ENCODE measurements around the gene GLDC. TPM values are rescaled to one million over a fixed set of nuclear protein-coding genes. Genes with fewer than 3 reads are reported as not detected.

Gene GLDC
- total RNA-seq, 2 donors from 2014 or later = 3.0 to 7.9 TPM

- DNase-seq (ENCODE audit: low spot score) (no peak), ATAC-seq (ENCODE audit: insufficient number of reproducible peaks, low FRiP score, low read depth) (no peak)
- Histone ChIP-seq H3K36me3 (no peaks in the 10 kb centered on the region), H3K27ac (no peak overlapping the region), H3K27me3 (replicated peaks; ENCODE audit: insufficient read depth) (no peaks in the 10 kb centered on the region), H3K4me3 (no peak overlapping the region), H3K4me1 (ENCODE audit: control insufficient read depth in 1 of 2, low read depth in 2 of 2) (peaks cover 0 to 12% of the 10 kb centered on the region in 2 donors), H3K9me3 (no peaks in the 10 kb centered on the region)
- no peak for TF ChIP-seq CTCF (IDR thresholded peaks at IDR 0.05)
Observed at GRCh38 chr9:6552498-6553121, 92.9 kb downstream of the GLDC start.

GRCh38 chr9:6552033-6552432 is 93.5 kb downstream of the GLDC start:
- Histone ChIP-seq H3K4me1 (ENCODE audit: control insufficient read depth in 1 of 2, low read depth in 2 of 2) (peaks cover 0 to 12% of the 10 kb centered on the region in 2 donors), H3K36me3 (no peaks in the 10 kb centered on the region), H3K4me3 (no peak overlapping the region), H3K27ac (no peak overlapping the region), H3K27me3 (replicated peaks; ENCODE audit: insufficient read depth) (no peaks in the 10 kb centered on the region), H3K9me3 (no peaks in the 10 kb centered on the region)
- ATAC-seq (ENCODE audit: insufficient number of reproducible peaks, low FRiP score, low read depth) (no peak), DNase-seq (ENCODE audit: low spot score) (no peak)
- TF ChIP-seq CTCF (IDR thresholded peaks at IDR 0.05) = no peak

- ATAC-seq (ENCODE audit: insufficient number of reproducible peaks, low FRiP score, low read depth) (no peak), DNase-seq (ENCODE audit: low spot score) (no peak)
- H3K36me3 ChIP-seq = no peaks in the 10 kb centered on the region
- no peak overlapping the region for H3K27ac ChIP-seq
- TF ChIP-seq CTCF (IDR thresholded peaks at IDR 0.05) = no peak
- peaks cover 0 to 12% of the 10 kb centered on the region in 2 donors for H3K4me1 ChIP-seq (ENCODE audit: control insufficient read depth in 1 of 2, low read depth in 2 of 2)
- no peaks in the 10 kb centered on the region for H3K27me3 ChIP-seq (replicated peaks; ENCODE audit: insufficient read depth)
- H3K4me3 ChIP-seq = no peak overlapping the region
- H3K9me3 ChIP-seq = no peaks in the 10 kb centered on the region
Observed at GRCh38 chr9:6551136-6551535, 94.4 kb downstream of the GLDC start.

GRCh38 chr9:6549106-6549800 is 96.3 kb downstream of the GLDC start:
- Histone ChIP-seq H3K9me3 (no peaks in the 10 kb centered on the region), H3K4me1 (ENCODE audit: control insufficient read depth in 1 of 2, low read depth in 2 of 2) (peaks cover 0 to 12% of the 10 kb centered on the region in 2 donors), H3K4me3 (no peak overlapping the region), H3K36me3 (no peaks in the 10 kb centered on the region), H3K27ac (no peak overlapping the region), H3K27me3 (replicated peaks; ENCODE audit: insufficient read depth) (no peaks in the 10 kb centered on the region)
- TF ChIP-seq CTCF (IDR thresholded peaks at IDR 0.05) = no peak
- ATAC-seq (ENCODE audit: insufficient number of reproducible peaks, low FRiP score, low read depth) (no peak), DNase-seq (ENCODE audit: low spot score) (no peak)

GRCh38 chr9:6545017-6545691 is 100.4 kb downstream of the GLDC start:
- no peaks in the 10 kb centered on the region for H3K27me3 ChIP-seq (replicated peaks; ENCODE audit: insufficient read depth)
- no peaks in the 10 kb centered on the region for H3K4me1 ChIP-seq (ENCODE audit: control insufficient read depth in 1 of 2, low read depth in 2 of 2)
- ATAC-seq (ENCODE audit: insufficient number of reproducible peaks, low FRiP score, low read depth) = no peak
- TF ChIP-seq CTCF (IDR thresholded peaks at IDR 0.05) = no peak
- H3K36me3 ChIP-seq = no peaks in the 10 kb centered on the region
- H3K27ac ChIP-seq = no peak overlapping the region
- H3K4me3 ChIP-seq = no peak overlapping the region
- no peaks in the 10 kb centered on the region for H3K9me3 ChIP-seq
- no peak for DNase-seq (ENCODE audit: low spot score)

All from thoracic aorta (tissue), 2 donors.